PFSK-1 (cell line): ENCODE data around the gene ELK3.

Experiments used
- FOXP2 ChIP-seq: optimal IDR thresholded peaks from 2 replicates; pipeline ENCODE3; 2011; ENCODE audit warnings: borderline replicate concordance, control low read depth, inconsistent platforms; ENCODE audit not compliant: insufficient read depth; ENCODE audit errors: extremely low read length, extremely low read depth
- POLR2AphosphoS5 ChIP-seq: IDR thresholded peaks from 2 replicates; pipeline ENCODE4 v1.6.1; 2012; ENCODE audit warnings: low read depth, mild to moderate bottlenecking, control low read depth, low read length, moderate library complexity
- SIN3A ChIP-seq: IDR thresholded peaks from 2 replicates; pipeline ENCODE4 v1.6.1; 2012; ENCODE audit warnings: mild to moderate bottlenecking, low read length, moderate library complexity, borderline replicate concordance; ENCODE audit not compliant: insufficient read depth
- TAF1 ChIP-seq: IDR thresholded peaks from 2 replicates; pipeline ENCODE4 v1.6.1; 2012; ENCODE audit warnings: low read length, control low read depth, borderline replicate concordance; ENCODE audit not compliant: insufficient read depth
- TF ChIP-seq, protein P1 (sequence below), 2 experiments: IDR thresholded peaks; 2 replicates each; pipeline versions ENCODE4 v1.6.1 to v1.8.0; 2011 to 2012; ENCODE audit warnings: low read depth in 2 of 2, low read length in 2 of 2, control low read depth in 1 of 2, inconsistent platforms in 1 of 2, mild to moderate bottlenecking in 1 of 2, moderate library complexity in 1 of 2; ENCODE audit not compliant: insufficient read depth in 1 of 2

ELK3 gene

DNA sequence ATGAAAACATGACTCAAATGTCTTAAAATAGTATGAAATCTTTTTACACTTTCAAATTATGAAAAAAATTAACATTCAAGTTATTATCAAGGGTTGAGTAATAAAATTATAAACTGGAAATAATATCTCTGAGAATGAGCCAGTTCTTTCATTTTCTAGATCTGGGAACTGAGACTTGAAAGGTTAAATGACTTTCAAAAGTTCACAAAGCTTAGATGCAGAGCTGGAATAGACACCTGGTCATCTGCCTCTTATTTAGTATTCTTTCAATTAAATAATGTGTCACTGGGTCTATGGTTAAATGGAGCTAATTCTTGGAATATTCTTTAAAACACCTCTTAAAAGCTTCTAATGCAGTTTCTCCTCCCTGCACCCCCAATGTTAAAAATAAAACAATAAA lies 119.4 kb downstream of the ELK3 start:
- TF ChIP-seq FOXP2 (no peak), POLR2AphosphoS5 (no peak), TAF1 (no peak), SIN3A (no peak)
- TF ChIP-seq, protein P1, sequence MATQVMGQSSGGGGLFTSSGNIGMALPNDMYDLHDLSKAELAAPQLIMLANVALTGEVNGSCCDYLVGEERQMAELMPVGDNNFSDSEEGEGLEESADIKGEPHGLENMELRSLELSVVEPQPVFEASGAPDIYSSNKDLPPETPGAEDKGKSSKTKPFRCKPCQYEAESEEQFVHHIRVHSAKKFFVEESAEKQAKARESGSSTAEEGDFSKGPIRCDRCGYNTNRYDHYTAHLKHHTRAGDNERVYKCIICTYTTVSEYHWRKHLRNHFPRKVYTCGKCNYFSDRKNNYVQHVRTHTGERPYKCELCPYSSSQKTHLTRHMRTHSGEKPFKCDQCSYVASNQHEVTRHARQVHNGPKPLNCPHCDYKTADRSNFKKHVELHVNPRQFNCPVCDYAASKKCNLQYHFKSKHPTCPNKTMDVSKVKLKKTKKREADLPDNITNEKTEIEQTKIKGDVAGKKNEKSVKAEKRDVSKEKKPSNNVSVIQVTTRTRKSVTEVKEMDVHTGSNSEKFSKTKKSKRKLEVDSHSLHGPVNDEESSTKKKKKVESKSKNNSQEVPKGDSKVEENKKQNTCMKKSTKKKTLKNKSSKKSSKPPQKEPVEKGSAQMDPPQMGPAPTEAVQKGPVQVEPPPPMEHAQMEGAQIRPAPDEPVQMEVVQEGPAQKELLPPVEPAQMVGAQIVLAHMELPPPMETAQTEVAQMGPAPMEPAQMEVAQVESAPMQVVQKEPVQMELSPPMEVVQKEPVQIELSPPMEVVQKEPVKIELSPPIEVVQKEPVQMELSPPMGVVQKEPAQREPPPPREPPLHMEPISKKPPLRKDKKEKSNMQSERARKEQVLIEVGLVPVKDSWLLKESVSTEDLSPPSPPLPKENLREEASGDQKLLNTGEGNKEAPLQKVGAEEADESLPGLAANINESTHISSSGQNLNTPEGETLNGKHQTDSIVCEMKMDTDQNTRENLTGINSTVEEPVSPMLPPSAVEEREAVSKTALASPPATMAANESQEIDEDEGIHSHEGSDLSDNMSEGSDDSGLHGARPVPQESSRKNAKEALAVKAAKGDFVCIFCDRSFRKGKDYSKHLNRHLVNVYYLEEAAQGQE (IDR thresholded peaks at IDR 0.05; ENCODE audit: insufficient read depth in 1 of 2, low read depth in 2 of 2, low read length in 2 of 2): no peak

GRCh38 chr12:96314723-96315122 lies 120.5 kb downstream of the ELK3 start:
- TF ChIP-seq TAF1 (no peak), FOXP2 (no peak), SIN3A (no peak), POLR2AphosphoS5 (no peak)
- TF ChIP-seq, protein P1 (IDR thresholded peaks at IDR 0.05; ENCODE audit: insufficient read depth in 1 of 2, low read depth in 2 of 2, low read length in 2 of 2): no peak
